Measurements from ENCODE around the gene VPS37C. TPM values are rescaled to one million over a fixed set of nuclear protein-coding genes. Genes with fewer than 3 reads are reported as not detected.

The VPS37C gene
- total and polyA plus RNA-seq, 2 of the 13 experiments (the other 11 are each of a cell fraction or from before 2014, with no cell fraction given): 7.5 to 8.8 TPM

DNA sequence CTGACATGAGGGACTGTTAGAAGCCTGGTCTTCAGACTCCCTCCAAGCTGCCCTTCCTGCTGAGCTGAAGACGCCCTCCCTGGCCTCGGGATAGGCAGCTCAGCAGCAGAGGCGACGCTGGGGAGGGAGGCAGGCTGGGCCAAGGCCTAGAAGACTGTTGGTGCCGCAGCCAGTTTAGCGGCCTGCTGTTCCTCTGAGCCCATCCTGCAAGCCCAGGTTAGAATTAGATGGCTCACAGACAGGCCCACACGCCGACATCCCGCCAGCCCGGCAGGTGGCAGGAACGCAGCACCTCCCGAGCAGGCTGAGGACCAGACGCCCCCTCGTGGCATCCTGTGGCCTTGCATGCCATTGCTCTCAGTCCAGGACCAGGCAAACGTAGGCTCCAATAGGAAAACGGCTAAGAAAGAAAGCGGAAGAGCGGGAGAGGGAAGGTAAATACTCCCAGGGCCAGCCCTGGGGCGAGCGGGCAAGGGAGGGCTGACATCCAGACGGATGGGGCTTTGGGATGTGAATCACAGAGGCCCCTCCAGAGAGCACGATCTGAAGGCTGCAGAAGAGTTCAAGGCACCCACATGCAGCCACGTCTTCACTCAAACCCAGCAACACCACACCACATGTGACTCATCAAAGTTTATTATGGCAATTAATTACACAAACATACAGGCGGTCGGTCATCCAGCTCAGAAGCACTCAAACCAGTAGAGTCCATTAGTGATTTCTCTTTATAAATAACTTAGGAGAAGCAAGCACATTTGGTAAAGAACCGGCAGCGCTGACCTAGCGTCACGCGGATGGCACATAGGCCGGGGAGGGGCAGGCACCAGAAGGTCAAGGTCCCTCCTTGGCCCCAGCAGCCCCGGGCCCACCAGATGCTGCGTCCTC, 31.3 kb downstream of the VPS37C start (continued):
- TF ChIP-seq, protein P1, sequence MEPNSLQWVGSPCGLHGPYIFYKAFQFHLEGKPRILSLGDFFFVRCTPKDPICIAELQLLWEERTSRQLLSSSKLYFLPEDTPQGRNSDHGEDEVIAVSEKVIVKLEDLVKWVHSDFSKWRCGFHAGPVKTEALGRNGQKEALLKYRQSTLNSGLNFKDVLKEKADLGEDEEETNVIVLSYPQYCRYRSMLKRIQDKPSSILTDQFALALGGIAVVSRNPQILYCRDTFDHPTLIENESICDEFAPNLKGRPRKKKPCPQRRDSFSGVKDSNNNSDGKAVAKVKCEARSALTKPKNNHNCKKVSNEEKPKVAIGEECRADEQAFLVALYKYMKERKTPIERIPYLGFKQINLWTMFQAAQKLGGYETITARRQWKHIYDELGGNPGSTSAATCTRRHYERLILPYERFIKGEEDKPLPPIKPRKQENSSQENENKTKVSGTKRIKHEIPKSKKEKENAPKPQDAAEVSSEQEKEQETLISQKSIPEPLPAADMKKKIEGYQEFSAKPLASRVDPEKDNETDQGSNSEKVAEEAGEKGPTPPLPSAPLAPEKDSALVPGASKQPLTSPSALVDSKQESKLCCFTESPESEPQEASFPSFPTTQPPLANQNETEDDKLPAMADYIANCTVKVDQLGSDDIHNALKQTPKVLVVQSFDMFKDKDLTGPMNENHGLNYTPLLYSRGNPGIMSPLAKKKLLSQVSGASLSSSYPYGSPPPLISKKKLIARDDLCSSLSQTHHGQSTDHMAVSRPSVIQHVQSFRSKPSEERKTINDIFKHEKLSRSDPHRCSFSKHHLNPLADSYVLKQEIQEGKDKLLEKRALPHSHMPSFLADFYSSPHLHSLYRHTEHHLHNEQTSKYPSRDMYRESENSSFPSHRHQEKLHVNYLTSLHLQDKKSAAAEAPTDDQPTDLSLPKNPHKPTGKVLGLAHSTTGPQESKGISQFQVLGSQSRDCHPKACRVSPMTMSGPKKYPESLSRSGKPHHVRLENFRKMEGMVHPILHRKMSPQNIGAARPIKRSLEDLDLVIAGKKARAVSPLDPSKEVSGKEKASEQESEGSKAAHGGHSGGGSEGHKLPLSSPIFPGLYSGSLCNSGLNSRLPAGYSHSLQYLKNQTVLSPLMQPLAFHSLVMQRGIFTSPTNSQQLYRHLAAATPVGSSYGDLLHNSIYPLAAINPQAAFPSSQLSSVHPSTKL (CRISPR knock-in tag; IDR thresholded peaks at IDR 0.05): peak; percentile 63
- TF ChIP-seq, protein P2, sequence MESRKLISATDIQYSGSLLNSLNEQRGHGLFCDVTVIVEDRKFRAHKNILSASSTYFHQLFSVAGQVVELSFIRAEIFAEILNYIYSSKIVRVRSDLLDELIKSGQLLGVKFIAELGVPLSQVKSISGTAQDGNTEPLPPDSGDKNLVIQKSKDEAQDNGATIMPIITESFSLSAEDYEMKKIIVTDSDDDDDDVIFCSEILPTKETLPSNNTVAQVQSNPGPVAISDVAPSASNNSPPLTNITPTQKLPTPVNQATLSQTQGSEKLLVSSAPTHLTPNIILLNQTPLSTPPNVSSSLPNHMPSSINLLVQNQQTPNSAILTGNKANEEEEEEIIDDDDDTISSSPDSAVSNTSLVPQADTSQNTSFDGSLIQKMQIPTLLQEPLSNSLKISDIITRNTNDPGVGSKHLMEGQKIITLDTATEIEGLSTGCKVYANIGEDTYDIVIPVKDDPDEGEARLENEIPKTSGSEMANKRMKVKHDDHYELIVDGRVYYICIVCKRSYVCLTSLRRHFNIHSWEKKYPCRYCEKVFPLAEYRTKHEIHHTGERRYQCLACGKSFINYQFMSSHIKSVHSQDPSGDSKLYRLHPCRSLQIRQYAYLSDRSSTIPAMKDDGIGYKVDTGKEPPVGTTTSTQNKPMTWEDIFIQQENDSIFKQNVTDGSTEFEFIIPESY (CRISPR knock-in tag; IDR thresholded peaks at IDR 0.05): peak; percentile 72
- TF ChIP-seq TSC22D2 (CRISPR knock-in tag; IDR thresholded peaks at IDR 0.05; ENCODE audit: borderline replicate concordance): 0 out of 2 replicates have a peak, but pooled peaks have one; percentile 75
- TF ChIP-seq MAF1 (CRISPR knock-in tag; IDR thresholded peaks at IDR 0.05; ENCODE audit: borderline replicate concordance): peak; percentile 69; the same call in 1 of the 2 replicates
- TF ChIP-seq HOXA5 (CRISPR knock-in tag; IDR thresholded peaks at IDR 0.05): peak; percentile 78; the same call in 1 of the 2 replicates
- peak; percentile 92 for TF ChIP-seq RELA (CRISPR knock-in tag; IDR thresholded peaks at IDR 0.05)
- TF ChIP-seq ZNF605 (CRISPR knock-in tag; IDR thresholded peaks at IDR 0.05): 0 out of 2 replicates have a peak, but pooled peaks have one; percentile 56
- no peak for TF ChIP-seq PAF1 (CRISPR knock-in tag; IDR thresholded peaks at IDR 0.05)
- TF ChIP-seq U2AF1 (optimal IDR thresholded peaks at IDR 0.05; ENCODE audit: low read depth, low read length): peak; percentile 61
- TF ChIP-seq ATF7 (IDR thresholded peaks at IDR 0.05): no peak
- no peak for TF ChIP-seq ATF7 (CRISPR knock-in tag; IDR thresholded peaks at IDR 0.05)
- peak; percentile 93 for TF ChIP-seq TEAD3 (CRISPR knock-in tag; optimal IDR thresholded peaks at IDR 0.05; ENCODE audit: borderline replicate concordance)
- TF ChIP-seq, protein P3, sequence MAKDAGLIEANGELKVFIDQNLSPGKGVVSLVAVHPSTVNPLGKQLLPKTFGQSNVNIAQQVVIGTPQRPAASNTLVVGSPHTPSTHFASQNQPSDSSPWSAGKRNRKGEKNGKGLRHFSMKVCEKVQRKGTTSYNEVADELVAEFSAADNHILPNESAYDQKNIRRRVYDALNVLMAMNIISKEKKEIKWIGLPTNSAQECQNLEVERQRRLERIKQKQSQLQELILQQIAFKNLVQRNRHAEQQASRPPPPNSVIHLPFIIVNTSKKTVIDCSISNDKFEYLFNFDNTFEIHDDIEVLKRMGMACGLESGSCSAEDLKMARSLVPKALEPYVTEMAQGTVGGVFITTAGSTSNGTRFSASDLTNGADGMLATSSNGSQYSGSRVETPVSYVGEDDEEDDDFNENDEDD (CRISPR knock-in tag; IDR thresholded peaks at IDR 0.05; ENCODE audit: borderline replicate concordance): peak; percentile 68
- no peak for TF ChIP-seq GATA4 (IDR thresholded peaks at IDR 0.05; ENCODE audit: borderline replicate concordance, low read depth)
- TF ChIP-seq HDAC2 (CRISPR knock-in tag; IDR thresholded peaks at IDR 0.05): peak; percentile 74; the same call in 1 of the 2 replicates
- TF ChIP-seq KDM5B (CRISPR knock-in tag; IDR thresholded peaks at IDR 0.05; ENCODE audit: borderline replicate concordance): peak; percentile 84; the same call in 1 of the 2 replicates
- TF ChIP-seq, protein P4, sequence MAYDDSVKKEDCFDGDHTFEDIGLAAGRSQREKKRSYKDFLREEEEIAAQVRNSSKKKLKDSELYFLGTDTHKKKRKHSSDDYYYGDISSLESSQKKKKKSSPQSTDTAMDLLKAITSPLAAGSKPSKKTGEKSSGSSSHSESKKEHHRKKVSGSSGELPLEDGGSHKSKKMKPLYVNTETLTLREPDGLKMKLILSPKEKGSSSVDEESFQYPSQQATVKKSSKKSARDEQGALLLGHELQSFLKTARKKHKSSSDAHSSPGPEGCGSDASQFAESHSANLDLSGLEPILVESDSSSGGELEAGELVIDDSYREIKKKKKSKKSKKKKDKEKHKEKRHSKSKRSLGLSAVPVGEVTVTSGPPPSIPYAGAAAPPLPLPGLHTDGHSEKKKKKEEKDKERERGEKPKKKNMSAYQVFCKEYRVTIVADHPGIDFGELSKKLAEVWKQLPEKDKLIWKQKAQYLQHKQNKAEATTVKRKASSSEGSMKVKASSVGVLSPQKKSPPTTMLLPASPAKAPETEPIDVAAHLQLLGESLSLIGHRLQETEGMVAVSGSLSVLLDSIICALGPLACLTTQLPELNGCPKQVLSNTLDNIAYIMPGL (CRISPR knock-in tag; IDR thresholded peaks at IDR 0.05; ENCODE audit: borderline replicate concordance in 1 of 2, low read depth in 1 of 2): peak; percentile 93 to 95

All from HepG2 (cell line).